HG03442 (cell line): ENCODE results near the gene COX5A.
A peak's percentile ranks its signal among the peaks of the same experiment; 100 is the strongest.

Source experiments
- ATAC-seq: cut with Tn5 transposase; IDR thresholded peaks from one replicate; pipeline ENCODE4 v1.9.1; 2021; ENCODE audit warnings: mild to moderate bottlenecking, moderate library complexity; ENCODE audit not compliant: unreplicated experiment

The COX5A gene

GRCh38 chr15:74937590-74938371, at the start of gene COX5A:
COX5A (minus strand) TSS chr15:74938073; CDS start chr15:74938014, 59 bp downstream.
- ATAC-seq = peak; percentile 84

- no peak for ATAC-seq
Measured at GRCh38 chr15:74983725-74984231, 45.9 kb upstream of the COX5A start.

GRCh38 chr15:74982183-74982582, 44.3 kb upstream of the COX5A start:
- ATAC-seq = no peak

DNA sequence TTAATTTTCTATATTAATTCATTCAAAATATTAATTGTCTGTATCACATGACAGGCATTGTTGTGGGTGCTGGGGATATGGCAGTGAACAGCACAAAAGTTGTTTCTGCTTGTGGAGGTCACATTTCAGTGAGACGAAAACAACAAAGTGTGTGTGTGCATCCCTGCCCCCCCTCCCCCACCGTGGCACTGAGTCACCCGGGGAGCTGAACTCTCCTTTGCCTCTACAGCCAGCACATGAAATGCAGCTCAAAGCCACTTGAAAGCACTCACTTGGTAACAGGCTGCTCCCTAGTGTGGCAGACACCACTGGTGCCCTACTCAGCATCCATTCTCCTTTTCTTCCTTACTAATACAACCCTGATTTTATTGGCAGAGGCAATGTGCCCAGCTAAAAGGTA, 40.6 kb upstream of the COX5A start:
- ATAC-seq = no peak

DNA sequence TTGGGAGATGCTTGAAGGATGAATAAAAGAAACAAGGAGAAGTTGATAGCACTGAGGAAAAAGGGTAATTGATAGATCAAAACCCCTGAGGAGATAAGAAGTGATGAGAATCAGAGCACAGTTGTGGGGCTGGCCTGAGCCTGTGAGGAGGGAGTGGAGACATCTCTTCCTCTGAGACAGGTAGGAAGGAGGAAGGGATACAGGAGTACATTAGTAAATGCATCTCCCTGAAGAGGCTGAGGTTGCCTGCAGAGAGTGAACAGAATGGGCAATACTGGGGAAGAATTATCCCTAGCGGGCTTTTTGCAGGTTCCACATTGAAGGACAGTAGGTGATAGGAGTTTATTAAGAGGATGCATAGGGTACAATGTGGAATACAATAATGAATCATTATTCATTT, 40.2 kb upstream of the COX5A start:
- ATAC-seq = no peak

- no peak for ATAC-seq
Measured at GRCh38 chr15:74977599-74977998, 39.7 kb upstream of the COX5A start.

GRCh38 chr15:74976159-74976558, 38.3 kb upstream of the COX5A start:
- ATAC-seq = no peak

- no peak for ATAC-seq
Measured at GRCh38 chr15:74967670-74968069, 29.8 kb upstream of the COX5A start.

GRCh38 chr15:74964794-74965193, 26.9 kb upstream of the COX5A start:
- ATAC-seq = no peak

GRCh38 chr15:74963213-74963612, 25.3 kb upstream of the COX5A start:
- no peak for ATAC-seq

GRCh38 chr15:74962671-74963070, 24.8 kb upstream of the COX5A start:
- ATAC-seq = no peak

GRCh38 chr15:74962219-74962618, 24.3 kb upstream of the COX5A start:
- no peak for ATAC-seq

GRCh38 chr15:74961616-74962015, 23.7 kb upstream of the COX5A start:
- ATAC-seq = no peak

- ATAC-seq = no peak
Measured at GRCh38 chr15:74960995-74961588, 23.2 kb upstream of the COX5A start.

DNA sequence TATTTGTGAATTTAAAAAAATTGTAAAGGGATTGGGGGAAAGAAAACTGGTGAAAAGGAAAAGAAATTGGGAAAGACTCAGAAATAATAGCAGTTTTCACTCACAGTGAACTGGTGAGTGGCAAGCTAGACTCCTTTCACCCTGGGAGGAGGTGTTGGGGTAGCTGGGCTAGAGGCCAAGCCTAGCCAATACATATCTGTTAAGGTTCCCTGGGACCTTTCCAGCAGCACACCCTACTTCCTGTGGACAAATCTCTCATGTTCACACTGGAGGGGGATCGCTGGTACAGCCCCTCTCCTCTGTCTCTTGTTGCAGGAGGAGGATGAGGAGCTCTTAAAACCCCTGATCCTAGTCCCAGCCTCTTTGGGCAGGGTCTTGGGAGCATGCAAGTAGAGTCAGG, 22.4 kb upstream of the COX5A start:
- no peak for ATAC-seq

- no peak for ATAC-seq
Measured at GRCh38 chr15:74959586-74959939, 21.7 kb upstream of the COX5A start.

GRCh38 chr15:74958908-74959585, 21.2 kb upstream of the COX5A start:
- no peak for ATAC-seq

DNA sequence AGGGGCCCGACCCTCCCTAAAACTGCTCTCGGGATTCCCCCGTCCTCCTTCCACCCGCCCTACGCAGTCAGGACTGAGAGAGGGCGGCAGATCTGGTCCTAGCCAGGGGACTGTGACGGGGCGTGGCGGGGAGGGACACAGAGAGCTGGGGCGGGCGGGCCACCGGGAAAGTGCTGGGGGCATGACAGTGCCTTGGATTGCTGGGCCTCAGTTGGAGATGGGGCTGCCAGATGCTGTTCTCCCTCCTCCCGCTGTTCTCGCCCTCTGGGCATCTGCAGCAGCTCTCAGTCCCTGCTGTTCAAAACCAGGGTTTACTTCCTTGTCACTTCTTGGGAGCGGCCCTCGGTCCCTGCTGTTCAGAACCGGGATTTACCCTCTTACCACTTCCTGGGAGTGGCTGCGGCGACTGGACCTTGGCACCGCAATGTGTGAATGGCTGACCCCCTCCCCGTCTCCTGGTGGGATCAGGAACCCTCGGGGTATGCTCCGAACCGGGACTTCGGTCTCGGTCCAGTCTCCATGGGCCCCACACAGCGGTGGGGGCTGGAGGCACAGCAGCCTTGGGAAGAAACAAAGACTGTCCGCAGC, 20.5 kb upstream of the COX5A start:
- ATAC-seq = no peak

- no peak for ATAC-seq
Measured at GRCh38 chr15:74957476-74958035, 19.7 kb upstream of the COX5A start.

- peak; percentile 78 for ATAC-seq
Measured at GRCh38 chr15:74956648-74957475, 19.0 kb upstream of the COX5A start, which contains the start of gene RPP25. RPP25 (minus strand) TSS chr15:74956772; CDS start chr15:74956583, 189 bp downstream.
